SU-DHL-6 (cell line): Measurements from ENCODE around the gene CRYBG1.

Experiments
- EZH2phosphoT487 ChIP-seq: fragments of 200-600 bp; sonication (generic), shearing (Covaris generic); conservative IDR thresholded peaks from 2 replicates; pipeline ENCODE4 v1.6.1; 2018; ENCODE audit warnings: mild to moderate bottlenecking, antibody characterized with exemption, low read length, moderate library complexity, mixed read lengths
- TF ChIP-seq, protein P1 (sequence below): fragments of 200-600 bp; sonication (generic); IDR thresholded peaks from one replicate; pipeline ENCODE4 v1.5.1; 2017; ENCODE audit warnings: antibody characterized with exemption, mild to moderate bottlenecking, low read length, moderate library complexity; ENCODE audit not compliant: insufficient read depth, poor library complexity, severe bottlenecking

GRCh38 chr6:106444777-106445507, 84.4 kb downstream of the CRYBG1 start:
- TF ChIP-seq, protein P1, sequence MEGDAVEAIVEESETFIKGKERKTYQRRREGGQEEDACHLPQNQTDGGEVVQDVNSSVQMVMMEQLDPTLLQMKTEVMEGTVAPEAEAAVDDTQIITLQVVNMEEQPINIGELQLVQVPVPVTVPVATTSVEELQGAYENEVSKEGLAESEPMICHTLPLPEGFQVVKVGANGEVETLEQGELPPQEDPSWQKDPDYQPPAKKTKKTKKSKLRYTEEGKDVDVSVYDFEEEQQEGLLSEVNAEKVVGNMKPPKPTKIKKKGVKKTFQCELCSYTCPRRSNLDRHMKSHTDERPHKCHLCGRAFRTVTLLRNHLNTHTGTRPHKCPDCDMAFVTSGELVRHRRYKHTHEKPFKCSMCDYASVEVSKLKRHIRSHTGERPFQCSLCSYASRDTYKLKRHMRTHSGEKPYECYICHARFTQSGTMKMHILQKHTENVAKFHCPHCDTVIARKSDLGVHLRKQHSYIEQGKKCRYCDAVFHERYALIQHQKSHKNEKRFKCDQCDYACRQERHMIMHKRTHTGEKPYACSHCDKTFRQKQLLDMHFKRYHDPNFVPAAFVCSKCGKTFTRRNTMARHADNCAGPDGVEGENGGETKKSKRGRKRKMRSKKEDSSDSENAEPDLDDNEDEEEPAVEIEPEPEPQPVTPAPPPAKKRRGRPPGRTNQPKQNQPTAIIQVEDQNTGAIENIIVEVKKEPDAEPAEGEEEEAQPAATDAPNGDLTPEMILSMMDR, result peak; percentile 62
- no peak for TF ChIP-seq EZH2phosphoT487
